Suprapubic skin (tissue), 4 donors: ENCODE measurements around the gene NACA2.

ENCODE experiments used
- EP300 ChIP-seq: sonication (generic); formaldehyde crosslinking; IDR thresholded peaks from one replicate; pipeline ENCODE4 v1.6.1; 2017; ENCODE audit warnings: antibody characterized with exemption
- POLR2AphosphoS5 ChIP-seq, 3 donors: sonication (generic); formaldehyde crosslinking; IDR thresholded peaks; one replicate each; pipeline ENCODE4 v1.6.1; 2017; ENCODE audit warnings: antibody characterized with exemption in 3 of 3
- TF ChIP-seq, protein P1 (sequence below), 2 donors: fragments of 200-600 bp in 1 of 2; fragments of 450-650 bp in 1 of 2; sonication (generic) in 1 of 2; IDR thresholded peaks; one replicate each; pipeline ENCODE4 v1.5.1; 2016 to 2019; ENCODE audit warnings: antibody characterized with exemption in 2 of 2, mild to moderate bottlenecking in 1 of 2, moderate library complexity in 1 of 2

DNA sequence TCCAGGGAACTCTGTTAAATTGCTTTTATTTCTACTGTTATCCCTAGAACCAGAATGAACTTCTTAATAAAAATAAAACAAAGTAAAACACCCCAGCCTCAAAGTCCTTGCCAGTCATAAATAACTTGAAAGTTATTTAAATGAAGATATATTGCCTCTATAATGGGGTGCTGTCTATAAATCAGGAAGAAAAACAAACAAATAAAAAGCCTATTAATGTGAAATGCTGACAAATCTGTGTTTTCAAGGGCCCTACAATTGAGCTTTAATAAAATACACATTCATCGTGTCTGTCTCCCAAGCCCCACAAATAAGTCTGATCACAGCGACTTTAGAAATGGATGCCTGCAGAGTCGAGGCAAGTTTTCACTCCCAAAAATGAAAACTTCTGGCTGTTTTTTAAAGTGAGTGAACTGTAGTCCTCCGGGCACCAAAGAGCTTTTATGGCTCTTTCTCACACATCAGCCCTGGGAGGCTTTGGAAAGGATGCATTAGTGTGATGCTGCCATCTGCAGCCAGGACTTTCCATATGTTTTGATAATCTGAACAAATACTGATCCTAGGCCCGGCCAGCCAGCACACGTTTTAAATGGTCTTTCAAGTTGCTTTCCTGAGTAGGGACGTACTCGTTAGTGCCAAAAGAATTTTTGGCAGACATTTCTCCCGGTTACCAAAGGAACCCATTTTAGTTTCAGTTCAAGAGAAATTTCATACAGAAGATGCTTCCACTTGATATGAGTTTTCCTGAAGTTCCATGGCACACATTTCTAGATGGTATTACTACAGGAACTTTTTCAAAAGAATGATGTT is 16.3 kb downstream of the NACA2 start:
- TF ChIP-seq, protein P1, sequence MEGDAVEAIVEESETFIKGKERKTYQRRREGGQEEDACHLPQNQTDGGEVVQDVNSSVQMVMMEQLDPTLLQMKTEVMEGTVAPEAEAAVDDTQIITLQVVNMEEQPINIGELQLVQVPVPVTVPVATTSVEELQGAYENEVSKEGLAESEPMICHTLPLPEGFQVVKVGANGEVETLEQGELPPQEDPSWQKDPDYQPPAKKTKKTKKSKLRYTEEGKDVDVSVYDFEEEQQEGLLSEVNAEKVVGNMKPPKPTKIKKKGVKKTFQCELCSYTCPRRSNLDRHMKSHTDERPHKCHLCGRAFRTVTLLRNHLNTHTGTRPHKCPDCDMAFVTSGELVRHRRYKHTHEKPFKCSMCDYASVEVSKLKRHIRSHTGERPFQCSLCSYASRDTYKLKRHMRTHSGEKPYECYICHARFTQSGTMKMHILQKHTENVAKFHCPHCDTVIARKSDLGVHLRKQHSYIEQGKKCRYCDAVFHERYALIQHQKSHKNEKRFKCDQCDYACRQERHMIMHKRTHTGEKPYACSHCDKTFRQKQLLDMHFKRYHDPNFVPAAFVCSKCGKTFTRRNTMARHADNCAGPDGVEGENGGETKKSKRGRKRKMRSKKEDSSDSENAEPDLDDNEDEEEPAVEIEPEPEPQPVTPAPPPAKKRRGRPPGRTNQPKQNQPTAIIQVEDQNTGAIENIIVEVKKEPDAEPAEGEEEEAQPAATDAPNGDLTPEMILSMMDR (IDR thresholded peaks at IDR 0.05), result no peak
- no peak for TF ChIP-seq POLR2AphosphoS5 (IDR thresholded peaks at IDR 0.05)
- no peak for TF ChIP-seq EP300
